TTC549 (cell line): Measurements from ENCODE around the gene MANBA.
"Not testable (repeated sequence)": the region's sequence is repeated elsewhere in the genome, so short reads cannot be mapped to it uniquely, and the experiment has no call there.

Experiments
- FAIRE-seq: peaks from 2 replicates; lab custom pipeline; 2012; peaks lifted over from hg19 to GRCh38; lab: Jason Lieb, UNC

Gene MANBA

DNA sequence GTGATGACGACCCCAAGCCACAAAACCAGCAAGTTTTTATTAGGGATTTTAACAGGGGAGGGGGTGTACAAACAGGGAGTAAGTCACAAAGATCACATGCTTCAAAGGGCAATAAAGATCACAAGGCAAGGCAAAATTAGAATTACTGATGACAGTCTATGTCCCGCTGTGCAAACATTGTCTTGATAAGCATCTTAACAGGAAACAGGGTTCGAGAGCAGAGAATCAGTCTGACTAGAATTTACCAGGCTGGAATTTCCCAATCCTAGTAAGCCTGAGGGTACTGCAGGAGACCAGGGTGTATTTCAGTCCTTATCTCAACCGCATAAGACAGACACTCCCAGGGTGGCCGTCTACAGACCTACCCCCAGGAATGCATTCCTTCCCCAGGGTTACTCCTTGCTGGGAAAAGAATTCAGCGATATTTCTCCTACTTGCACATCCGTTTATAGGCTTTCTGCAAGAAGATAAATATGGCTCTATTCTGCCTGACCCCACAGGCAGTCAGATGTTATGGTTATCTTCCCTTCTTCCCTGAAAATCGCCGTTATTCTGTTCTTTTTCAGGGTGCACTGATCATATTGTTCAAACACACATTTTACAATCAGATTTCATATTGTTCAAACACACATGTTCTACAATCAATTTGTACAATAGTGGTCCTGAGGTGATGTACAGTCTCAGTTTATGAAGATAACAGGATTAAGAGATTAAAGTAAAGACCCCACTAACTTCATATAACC lies 41.8 kb downstream of the MANBA start:
- FAIRE-seq = not testable (repeated sequence)

DNA sequence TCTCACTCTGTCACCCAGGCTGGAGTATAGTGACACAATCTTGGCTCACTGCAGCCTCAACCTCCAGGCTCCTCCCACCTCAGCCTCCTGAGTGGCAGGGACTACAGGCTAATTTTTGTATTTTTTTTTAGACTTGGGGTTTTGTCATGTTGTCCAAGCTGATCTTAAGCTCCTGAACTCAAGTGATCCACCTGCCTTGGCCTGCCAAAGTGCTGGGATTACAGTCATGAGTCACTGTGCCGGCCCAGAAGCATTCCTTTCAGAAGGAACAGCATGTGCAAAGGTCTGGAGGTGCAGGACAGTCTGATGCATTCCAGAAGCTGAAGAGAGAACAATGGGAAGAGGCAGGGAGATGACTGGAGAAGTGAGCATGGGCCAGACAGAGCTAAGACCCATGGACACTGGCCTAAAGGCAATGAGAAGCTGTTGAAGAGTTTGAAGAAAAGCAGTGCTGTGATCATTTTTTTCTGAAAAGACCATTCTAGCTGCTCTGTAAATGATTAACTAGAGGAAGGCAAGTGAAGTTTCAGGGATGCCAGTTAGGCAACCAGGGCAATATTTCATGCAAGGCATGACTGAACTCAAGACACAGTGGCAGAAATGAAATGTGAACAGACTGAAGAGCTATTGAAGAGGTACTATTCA lies 43.2 kb downstream of the MANBA start:
- FAIRE-seq = no peak

DNA sequence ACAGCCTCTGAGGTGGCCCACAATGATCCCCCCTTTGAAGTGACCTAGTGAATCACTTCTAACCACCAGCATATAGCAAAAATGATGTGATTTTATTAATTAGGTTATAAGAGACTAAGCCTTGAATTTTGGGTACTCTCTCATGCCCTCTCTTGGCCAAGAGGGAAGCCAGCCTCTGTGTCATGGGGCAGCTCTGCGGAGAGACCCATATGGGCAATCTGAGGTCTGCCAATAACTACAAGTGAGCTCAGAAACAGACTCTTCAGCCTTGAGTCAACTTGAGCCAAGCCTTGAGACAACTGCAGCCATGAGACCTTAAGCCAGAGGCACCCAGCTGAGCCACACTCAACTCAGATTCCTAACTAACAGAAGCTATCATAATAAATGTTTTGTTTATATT lies 45.7 kb downstream of the MANBA start:
- FAIRE-seq = no peak

DNA sequence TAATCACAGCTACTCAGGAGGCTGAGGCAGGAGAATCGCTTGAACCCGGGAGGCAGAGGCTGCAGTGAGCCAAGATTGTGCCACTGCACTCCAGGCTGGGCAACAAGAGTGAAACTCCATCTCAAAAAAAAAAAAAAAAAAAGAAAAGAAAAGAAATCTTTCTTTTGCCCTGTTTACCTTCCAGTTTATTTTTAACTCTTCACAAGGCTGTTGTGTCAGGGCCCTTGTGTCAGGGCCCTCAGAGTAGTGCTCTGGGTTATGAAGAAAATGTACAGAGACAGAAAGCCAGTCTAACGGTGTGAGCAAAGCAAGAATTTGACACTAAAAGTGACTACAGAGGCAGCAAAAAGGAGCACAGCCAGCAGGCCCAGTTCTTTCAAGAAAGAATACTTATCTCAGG lies 47.0 kb downstream of the MANBA start:
- FAIRE-seq = not testable (repeated sequence)

DNA sequence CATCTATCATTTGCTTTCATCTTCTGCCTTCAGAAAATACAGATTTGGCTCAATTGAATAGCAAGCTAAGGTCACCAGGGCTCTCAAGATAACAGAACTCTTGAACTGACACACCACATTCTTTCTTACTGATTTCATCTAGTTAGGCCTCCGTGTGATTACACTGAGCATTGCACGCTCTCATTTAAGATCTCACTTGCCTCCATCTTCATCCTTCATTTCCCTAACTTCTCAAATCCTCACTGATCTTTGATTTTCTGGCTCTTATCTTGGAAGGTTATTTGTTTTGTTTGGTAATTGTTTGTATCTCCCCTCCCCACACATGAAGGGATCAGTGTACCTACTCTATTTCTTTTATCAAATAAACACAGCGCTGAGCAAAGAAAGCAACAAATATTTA lies 47.7 kb downstream of the MANBA start:
- FAIRE-seq = no peak

DNA sequence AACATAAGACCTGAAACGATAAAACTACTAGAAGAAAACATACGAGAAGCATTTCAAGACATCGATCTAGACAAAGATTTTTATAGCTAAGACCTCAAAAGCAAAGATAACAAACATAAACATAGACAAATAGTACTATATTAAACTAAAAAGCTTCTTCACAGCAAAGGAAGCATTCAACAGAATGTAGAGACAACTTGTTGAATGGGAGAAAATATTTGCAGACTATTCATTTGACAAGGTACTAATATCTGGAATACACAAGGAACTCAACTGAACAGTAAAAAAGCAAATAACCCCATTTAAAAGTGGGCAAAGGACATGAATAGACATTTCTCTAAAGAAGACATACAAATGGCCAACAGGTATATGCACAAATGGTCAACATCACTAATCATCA lies 49.8 kb downstream of the MANBA start:
- no peak for FAIRE-seq

DNA sequence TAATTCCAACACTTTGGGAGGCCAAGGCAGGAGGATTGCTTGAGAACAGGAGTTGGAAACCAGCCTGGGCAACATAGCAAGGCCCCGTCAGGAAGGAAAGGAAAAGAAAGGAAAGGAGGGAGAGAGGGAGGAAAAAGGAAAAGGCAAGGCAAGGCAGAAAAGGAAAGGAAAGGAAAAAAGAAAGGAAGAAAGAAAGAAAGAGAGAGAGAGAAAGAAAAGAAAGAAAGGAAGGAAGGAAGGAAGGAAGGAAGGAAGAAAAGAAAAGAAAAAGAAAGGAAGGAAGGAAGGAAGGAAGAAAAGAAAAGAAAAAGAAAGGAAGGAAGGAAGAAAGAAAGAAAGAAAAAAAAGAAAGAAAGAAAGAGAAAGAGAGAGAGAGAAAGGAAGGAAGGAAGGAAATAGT lies 51.7 kb downstream of the MANBA start:
- FAIRE-seq = not testable (repeated sequence)

DNA sequence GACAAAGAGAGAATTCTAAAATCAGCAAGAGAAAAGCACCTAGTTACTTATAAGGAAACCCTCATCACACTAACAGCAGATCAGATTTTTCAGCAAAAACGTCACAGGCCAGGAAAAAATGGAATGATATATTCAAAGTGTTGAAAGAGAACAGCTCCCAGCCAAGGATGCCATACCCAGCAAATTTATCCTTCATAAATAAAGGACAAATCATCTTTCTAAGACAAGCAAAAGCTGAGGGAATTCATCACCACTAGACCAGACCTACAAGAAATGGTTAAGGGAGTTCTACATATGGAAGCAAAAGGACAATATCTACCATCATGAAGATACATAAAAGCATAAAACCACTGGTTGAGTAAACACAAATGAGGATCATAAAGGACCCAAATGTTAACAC lies 53.6 kb downstream of the MANBA start:
- FAIRE-seq = no peak

DNA sequence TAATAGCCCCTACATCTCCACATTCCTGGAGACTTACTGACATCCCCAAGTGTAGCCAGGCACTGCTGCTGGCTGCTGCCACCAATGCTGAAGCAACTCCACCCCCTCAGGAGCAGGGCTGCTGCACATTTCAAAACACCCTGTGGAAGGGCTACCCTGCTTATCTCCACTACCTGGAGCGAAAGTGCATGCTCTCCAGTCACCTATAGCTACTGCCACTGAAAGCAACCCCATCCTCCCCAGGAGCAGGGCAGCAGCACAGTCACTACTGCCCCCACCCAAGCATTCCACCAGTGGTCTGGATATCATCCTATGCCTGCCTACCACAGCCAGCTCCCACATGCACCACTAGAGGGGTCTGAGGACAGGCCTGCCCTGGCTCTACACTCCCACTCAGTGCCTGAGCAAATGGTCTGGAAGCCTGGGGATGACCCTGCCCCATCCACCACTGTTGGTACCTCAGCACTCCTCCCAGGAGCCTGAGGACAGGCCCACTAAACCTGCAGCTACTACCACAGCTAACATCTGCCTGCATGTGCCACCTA lies 55.3 kb downstream of the MANBA start:
- no peak for FAIRE-seq

DNA sequence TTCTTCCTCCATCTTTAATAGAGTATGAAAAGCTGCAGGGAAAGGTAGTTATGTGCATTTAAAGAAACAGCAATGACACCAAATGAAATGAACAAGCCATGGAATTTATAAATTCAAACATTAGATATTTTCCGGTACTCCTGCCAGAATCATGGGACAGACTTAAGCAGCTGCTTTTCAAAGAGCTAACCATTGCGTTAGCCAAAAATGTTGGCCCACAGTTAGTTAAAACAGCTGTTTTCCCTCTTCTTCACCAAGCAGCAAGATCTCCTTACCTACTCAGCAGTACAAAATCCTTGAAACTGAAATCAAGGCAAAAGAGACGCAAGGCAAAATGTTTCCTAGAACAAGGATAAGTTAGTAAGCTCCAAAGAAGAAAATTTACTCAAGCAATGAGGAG lies 64.0 kb downstream of the MANBA start:
- no peak for FAIRE-seq

DNA sequence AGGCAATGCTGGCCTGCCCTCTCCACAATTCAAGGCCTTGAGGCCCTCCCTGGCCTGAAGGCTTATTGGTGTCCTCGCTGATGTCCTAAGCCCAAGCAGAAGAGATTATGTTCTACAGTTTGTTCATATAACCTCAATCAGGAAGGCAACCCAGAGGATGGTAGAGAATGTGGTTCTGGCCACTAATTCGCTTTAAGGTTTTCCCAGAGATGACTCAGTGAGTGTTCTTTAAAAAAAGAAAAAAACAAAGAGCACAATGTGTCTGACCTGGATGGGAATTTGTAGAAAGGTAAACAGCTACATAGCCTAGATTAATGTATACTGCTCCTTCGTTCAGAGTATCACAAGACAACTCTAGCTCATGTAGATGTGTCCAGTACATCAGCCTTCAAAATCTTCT lies 66.0 kb downstream of the MANBA start:
- no peak for FAIRE-seq

DNA sequence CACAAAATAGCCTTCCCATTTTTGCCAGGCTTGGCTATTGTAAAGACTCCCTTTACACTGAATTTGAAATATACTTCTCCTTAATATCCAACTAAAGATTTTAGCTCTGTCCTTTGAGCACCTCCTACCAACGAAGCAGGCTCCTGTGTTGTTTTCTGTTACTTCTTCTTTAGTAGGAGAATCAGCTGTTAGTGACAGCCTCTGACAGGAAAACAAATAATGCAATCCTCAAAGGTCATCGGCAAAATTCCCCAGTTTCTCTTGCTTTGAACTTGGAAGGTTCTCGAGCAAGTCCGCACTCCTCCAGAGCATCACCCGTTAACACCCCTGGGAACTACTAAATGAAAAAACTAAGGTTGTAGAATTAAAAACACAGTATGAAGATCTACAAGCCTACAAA lies 66.9 kb downstream of the MANBA start:
- no peak for FAIRE-seq

DNA sequence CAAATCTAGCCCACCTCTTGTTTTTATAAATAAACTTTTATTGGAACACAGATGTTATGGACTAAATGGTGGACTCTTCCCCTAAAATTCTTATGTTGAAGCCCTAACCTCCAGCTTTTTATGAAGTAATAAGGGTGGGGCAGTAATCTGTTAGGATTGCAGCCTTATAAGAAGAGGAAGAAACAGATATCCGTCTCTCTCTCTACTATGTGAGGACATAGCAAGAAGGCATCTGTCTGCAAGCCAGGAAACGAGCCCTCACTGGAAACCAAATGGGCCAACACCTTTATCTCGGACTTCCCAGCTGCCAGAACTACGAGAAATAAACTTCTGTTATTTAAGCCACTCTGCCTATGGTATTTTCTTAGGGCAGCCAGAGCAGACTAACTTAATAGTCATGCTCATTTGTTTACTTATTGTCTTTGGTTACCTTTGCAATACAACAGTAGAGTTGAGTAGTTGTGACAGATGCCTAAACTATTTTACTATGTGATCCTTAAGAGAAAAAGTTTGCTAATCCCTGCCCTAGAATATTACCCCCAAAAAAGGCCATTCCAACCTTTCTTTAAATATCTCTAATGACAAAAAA lies 67.4 kb downstream of the MANBA start:
- FAIRE-seq = no peak

DNA sequence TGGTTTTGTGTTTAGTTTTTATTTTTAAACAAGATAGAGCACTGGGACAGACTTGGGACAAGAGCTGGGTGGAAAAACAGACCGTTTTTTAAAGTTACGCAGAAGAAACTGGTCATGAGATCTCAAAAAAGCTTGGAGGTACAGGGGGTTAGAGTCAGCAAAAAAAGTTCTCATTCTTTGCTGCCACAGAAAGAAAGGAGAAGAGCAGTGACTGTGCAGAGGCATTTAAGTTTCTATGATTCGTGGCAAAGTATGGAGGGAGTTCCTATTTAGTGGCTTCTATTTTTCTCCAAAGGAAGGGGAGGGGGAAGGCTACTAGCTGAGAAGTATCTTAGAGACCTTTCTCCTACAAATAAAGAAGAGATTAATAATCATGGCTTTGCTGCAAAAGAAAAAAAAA lies 68.3 kb downstream of the MANBA start:
- FAIRE-seq = no peak

DNA sequence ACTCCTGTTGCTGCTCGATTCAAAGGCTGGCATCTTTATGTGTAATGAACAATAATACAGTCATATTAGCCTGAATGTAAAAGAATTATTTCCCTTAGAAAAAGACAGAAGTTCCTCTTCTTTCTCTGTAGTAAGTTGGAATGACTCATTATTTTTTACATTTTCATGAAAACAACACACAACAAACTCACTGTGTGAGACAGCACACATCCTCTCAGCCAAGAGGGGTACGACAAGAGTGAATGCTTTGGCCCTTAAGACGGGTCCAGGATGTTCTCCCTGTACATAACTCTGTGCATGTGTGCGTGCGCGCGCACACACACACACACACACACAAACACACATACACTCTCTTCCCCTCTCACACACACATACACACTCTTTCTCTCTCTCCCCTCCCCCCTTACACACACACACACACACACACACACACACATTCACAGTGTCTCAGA lies 72.8 kb downstream of the MANBA start:
- FAIRE-seq = no peak

DNA sequence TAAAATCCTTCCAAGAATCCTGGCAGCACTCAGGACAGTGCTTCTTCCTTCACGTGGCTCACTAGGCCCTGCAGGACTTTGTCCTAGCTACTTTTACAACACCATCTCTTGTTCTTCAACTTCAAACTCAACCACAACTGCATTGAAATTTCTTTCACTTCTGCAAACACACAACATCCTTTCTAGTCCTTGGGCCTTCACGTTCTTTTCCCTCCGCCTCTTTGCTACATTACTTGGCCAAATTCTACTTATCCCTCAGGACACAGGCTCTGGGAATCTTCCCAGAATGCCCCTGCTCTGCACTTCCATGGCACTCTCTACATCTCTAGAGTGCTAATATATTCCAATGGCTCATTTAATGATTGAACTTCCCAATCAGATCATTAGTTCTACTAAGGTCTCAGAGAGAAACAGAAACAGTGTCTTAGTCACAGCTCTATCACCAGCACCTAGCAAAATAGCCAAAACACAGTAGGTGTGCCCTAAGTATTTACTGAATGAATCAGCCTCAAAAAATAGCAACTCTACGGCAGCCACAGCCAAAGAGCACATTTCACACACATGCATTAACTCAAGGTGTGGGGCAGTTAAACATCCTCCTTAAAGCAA lies 73.3 kb downstream of the MANBA start:
- FAIRE-seq = no peak

DNA sequence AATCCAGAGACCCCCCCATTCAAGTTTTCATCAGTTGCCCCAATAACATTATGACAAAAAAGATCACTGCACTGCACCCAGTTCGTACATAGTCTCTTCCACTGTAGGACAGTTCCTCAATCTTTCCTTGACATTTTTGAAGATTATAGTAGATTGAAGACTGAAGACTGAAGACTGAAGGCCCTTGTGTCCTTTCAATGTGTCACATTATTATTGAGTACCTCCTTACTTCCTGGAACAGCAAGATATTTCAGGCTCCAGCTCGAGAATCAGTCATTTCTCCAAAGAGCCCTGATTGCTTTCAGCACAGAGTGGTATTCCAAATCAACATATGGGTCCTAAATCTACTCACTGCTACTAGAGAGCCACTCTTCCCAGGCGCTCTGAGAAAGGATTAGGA lies 75.0 kb downstream of the MANBA start:
- FAIRE-seq = no peak

DNA sequence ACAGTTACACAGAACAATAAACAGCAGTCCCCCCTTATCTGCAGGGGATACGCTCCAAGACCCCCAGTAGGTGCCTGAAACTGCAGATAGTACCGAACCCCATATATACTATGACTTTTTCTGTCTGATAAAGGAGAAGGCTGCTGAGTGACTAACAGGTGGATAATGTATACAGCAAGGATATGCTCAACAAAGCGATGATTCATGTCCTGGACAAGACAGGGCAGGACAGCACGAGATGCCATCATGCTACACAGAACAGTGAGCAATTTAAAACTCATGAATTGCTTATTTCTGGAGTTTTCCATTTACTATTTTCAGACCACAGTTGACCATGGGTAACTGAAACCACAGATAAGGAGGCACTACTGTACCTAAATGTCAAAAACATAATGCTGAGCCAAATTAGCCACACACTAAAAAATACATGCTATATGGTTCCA lies 76.1 kb downstream of the MANBA start:
- no peak for FAIRE-seq

DNA sequence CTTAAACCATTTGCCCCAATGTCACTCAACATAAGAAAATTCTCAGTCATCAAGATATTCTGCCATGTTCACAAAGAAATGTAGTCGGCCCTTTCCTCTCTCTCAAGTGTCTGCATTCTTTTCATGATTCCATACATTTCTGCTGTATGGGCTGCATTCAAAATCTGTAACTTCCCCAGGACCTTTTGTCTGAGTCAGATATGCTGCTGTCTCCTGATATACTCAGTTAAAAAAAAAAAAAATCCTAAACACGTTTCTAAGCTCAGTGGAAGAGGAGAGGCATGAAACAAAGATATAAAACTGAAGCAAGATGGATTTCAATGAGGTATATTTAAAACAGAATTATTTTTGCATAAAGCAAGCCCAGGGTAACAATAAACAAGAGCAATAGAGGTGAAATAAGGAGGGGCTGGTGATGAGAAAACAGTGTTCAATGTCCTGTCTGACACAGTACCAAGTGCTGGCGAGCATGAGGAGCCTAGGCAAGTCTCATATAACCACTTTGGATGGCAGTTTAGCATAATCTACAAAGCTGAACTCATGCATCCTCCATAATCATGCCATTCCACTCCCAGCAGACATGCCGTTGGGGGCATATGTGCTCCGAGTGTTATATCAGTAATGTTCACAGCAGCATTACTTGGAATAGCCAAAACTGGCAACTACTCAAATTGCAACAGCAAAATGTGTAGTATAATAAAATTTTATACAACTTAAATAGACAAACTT lies 76.7 kb downstream of the MANBA start:
- FAIRE-seq = no peak

DNA sequence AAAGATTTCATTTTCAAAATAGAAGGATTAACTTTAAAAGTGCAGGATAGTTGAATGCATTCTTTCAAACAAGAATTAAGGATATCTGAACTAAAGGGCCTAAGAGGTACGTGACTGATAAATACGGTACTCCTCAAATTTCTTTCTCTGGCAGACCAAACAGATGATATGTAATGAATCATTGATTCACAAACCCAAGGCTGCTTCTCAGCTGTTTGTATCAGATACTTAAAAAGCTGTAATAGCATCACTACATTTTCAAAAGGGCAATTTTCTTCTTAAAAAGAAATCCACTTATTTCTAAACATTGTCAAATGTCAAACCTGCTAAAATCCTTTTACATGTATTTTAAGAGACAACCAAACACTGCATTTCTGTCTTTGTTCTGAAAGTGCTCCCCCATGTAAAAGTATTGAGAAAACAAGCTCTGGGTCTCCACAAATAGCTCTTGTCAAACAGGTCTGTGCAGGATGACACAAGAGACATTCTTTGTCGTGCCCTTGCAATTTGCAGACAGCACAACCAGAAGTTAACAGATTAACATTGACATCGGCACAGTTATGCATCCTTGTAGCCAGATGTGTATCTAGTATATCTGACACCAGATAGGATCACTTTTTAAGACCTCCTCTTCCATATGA lies 82.0 kb downstream of the MANBA start:
- no peak for FAIRE-seq

DNA sequence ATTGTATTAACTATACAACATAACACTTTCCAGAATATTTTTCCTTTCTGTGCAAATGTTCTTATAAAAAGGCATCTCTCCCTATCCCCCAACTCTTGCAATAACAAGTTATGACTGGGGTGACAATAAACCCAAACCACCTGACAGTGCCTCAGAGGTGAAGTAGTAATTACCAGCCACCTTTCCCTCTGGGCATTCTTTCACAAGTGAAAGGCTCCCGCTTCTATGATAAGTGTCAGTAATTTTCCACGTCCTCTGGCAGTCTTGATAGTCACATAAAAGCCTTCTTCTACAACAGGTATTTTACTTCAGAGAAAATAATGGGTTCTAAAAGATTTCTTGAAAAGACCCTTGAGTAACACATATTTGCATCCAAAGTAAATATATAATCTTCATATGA lies 82.7 kb downstream of the MANBA start:
- FAIRE-seq = no peak

DNA sequence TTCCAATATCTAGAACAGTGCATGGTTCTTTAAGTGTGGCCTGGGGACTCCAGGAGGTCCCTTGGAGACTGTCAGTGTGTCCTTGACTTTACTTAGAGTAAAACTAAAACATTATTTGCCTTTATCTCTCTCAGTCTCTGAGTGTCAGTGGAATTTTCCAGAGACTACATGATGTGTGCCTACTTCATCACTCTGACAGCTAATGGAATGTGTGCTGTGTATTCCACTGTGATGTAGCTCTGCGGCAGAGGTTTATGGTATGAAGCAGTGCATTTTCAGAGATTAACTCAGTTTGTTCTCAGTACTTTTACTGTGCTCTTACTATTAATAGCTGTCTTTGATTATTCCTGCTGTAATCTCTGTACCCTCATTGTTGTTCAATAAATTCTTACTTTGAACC lies 85.6 kb downstream of the MANBA start:
- no peak for FAIRE-seq
